HG03097 (cell line): ENCODE data around the gene TANC1.

Experiments used
- ATAC-seq: cut with Tn5 transposase; IDR thresholded peaks from one replicate; pipeline ENCODE4 v1.9.1; 2021; ENCODE audit not compliant: unreplicated experiment, low FRiP score

Gene TANC1

DNA sequence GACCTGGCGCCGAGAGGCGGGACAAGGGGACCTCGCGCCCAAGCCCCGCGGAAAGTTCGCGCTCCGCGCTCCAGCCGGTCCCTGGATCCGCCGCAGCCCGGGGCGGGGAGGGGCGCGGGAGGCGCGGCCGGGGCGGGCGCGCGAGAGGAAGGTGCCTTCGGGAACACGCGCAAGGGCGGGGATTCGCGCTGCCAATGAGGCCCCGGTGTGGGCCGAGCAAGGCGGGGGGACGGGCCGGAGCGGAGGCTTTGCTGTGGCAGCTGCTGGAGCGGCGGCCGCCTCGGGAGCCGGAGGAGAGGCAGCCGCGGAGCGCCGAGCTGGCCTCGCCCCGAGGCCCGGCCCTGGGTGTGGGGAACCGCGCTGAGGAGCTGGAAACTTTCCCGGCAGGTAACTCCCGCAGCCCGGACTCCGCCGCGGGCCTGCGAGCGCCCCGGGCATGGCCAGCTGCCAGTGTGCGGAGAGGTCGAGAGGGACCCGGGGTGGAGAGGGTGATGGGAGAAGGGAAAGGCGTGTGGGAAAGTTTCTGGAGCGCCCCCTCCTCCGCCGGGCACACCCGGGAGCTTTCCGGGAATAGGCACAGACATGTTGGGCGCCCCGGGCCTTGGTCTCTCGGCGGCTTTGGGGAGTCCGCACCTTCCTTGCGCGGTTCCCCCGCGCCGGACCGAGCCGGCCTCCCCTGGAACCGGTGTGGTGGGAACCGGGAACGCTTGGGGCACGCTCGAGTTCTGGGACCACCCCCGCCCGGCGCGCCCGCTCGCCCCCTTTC lies at the start of gene TANC1:
Gene TANC1, plus strand, starts transcription at position 245 of the 766 bp plus-strand sequence. CDS start 97,271 bp downstream, outside the sequence.
- peak; percentile 89 for ATAC-seq

GRCh38 chr2:158921599-158922408 lies 46.6 kb upstream of the TANC1 start:
- no peak for ATAC-seq

- no peak for ATAC-seq
Observed at GRCh38 chr2:158922601-158923000, 45.8 kb upstream of the TANC1 start.

GRCh38 chr2:158923180-158923594 lies 45.3 kb upstream of the TANC1 start:
- ATAC-seq = no peak

DNA sequence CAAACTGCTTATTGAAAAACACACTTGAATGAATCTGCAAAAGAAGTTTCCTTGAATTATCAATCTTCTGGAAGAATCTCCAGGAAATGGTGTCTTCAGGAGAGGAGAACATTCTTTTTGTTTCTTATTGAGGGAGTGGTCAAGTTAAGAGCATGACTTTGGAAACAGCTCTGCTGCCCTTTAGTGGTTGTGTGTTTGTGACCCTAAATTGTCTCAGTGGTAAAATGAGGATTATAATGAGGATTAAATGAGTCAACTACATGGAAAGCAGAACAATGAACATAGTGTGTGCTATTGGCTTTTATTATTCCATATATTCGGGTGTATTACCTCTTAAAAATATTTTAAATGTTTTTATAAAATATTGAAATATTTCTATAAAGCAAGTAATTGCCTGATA lies 44.8 kb upstream of the TANC1 start:
- ATAC-seq = no peak

GRCh38 chr2:158926478-158926948 lies 41.9 kb upstream of the TANC1 start:
- no peak for ATAC-seq

- no peak for ATAC-seq
Observed at GRCh38 chr2:158928515-158928914, 39.9 kb upstream of the TANC1 start.

DNA sequence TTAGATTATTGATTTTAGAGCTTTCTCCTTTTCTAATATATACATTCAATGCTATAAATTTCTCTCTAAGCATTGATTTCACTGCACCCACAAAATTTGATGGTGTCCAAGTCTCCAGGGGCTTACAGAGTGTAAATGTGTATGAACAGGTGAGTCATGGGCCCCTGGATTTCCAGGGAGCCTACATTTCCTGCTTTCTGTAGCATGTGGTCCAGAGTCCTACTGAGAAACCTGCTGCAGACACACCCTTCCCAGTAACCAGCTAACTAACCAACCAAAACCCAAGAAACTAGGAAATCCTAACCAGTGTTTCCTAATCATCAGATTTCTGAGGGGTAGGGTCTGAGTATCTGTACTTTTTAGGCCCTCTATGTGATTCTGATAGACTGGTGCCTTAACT lies 39.5 kb upstream of the TANC1 start:
- no peak for ATAC-seq

DNA sequence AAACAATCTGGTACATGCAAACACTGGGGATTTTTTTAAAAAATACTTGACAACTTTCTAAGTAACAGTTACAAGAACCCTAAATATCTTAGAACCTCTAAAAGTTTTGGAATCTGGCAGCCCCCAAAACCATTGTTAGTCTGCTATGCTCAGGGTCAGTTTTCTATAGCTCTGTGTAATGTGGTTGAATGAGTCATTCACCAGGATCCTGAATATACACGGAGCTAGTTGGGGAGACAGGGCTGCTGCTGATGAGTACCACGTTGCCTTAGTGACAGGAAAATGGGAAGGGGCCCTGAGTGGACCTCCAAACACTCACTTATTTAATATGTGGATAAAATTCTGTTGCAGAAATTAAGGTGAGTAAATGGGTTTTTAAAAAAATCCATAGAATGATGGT lies 36.9 kb upstream of the TANC1 start:
- no peak for ATAC-seq

DNA sequence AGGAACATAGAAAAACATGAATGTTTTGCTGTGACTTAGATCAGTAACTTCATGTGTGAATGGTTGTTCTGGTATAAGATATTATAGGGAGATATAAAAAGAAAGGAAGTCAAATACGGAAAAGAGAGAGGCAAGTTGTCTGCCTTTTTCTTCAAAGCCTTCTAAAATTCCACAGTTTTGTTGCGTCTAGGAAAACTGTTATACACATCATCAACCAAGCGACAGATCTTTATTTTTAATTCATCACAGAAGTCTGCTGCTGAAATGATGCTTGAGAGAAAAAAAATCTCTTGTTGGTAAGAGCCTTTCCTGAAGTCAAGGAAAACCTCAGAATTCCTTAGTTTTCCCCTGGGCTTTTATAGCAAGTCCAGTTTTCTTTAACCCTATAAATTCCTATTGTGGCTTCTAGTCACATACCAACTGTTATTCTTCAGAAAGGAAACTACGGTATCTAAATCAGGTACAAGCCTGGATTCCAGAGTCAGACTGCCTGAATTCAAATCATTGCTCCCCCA lies 36.3 kb upstream of the TANC1 start:
- no peak for ATAC-seq

DNA sequence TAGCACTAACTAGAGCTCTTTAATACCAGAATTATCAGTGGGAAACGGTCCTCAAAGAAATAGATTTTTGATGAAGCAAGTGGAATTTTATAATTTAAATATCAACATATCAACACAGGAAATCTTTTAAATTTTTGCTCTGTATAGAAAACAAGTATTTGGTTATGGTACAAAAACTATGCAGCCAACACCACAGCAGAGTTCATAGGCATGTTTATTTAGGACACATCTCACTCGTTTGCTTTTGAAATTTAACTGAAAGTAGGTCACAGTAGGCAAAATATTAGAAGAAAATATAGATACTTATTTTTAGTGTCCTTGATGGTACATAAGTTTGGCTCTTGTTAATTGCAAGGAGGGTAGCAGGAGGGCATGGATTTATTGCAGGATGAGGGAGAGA lies 34.3 kb upstream of the TANC1 start:
- ATAC-seq = no peak

DNA sequence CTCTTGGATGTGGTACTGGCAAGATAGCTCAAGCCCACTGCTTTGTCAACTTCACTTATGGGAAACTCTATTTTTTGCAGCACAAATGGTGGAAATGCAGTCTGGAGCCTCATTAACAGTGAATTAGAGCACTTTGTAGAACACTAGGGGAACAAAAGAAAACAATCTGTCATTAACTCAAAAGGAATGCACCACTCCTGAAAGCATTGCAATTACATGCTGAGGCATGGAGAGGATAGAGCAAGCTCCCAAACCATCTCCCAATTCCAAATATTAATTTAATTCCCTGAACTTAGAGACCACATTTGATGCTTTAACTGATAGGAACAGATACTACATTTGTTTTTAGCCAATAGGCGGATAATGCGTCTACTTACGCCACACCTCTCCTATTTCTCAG lies 32.8 kb upstream of the TANC1 start:
- ATAC-seq = no peak

- no peak for ATAC-seq
Observed at GRCh38 chr2:158936978-158937377, 31.5 kb upstream of the TANC1 start.

DNA sequence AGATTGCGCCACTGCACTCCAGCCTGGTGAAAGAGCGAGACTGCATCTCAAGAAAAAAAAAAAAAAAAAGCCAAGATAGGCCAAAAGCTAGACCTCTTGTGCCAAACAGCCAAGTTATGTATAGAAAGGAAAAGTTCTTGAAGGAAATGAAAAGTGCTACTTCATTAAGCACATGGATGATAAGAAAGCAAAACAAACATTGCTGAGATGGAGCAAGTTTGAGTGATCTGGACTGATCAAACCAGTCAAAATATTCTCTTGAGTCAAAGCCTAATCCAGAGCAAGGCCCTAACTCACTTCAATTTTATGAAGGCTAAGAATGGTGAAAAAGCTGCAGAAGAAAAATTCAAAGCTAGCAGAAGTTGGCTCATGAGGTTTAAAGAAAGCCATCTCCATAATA lies 28.1 kb upstream of the TANC1 start:
- no peak for ATAC-seq

- no peak for ATAC-seq
Observed at GRCh38 chr2:158943973-158944372, 24.5 kb upstream of the TANC1 start.

GRCh38 chr2:158948964-158949699 lies 19.3 kb upstream of the TANC1 start:
- no peak for ATAC-seq

DNA sequence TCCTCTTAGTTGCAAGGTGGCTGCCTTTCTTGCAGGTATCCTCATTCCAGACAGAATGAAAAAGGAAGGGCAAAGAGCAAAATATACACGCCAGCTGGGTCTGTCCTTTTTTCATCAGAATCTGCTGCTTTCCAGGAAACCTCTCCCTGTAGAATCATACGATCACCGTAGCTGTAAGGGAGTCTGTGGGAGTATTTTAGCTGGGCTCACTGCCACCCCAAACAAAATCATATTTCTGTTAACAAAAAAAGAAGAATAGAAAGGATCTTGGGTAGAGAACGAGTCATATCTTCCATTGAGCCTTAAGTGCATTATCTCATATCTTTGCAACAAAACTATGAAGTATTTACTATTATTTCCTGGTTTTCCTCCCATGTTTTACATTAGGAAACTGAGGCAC lies 15.0 kb upstream of the TANC1 start:
- no peak for ATAC-seq

DNA sequence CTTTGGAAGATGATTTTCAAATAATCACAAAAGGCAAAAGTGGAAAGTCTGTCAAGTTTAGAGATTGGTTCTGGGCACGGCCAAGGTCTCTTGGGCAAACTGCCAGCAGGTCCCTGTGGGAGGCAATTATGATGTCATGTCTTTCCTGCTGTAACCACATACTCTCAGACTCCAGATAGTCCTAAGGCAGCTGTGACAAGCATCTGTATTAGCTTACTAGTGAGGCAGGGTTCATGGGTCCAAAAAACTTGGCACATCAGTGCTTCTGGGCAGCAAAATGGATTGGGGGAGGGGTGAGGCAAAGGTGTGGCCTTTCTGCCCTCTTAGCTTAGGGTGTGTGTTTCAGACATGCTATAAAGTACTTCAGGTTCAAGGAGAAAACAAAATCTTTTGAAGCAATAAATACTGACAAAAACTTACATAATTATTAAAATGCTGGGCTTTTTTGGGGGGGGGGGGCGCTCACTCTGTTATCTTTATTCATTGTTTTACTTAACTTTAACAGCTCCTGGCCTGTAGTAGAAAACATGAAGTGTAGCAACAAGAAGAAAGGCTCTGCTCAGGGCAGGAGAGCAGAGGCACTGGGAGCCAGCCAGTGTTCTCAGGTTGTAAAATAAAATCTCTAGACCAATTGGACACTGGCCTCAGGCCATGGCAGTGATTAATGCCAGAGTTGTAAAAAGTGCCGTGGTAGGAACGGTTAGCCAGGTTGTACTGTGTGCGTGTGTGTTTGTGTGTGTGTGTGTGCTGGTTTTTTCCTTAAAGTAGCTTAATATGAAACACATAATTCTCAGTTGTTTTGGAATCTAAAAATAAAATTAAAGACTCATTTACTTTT lies 14.3 kb upstream of the TANC1 start:
- ATAC-seq = no peak

DNA sequence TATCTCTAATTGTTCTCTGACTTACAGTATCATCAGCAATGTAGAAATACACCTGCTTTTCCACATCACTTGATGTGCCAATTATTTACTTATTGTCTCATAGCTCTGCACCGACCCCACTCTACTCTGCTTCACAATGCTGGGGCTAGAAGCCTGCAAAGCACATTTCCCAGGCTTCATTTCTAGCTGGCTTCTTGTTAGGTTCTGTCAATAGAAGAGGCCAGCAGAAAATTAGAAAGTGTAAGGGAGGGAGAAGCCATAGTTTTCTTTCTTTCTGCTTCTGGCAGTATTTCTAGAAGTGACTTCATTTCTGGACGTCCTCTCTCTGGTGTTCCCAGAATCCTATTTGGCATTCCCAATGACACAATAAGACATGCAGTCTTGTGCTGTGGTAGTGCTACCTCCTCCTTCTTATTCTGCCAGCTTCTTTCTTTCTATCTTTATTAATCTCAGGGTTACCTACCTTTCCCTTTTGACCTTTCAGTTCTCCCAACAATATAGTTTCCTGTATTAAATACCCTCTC lies 12.5 kb upstream of the TANC1 start:
- no peak for ATAC-seq

GRCh38 chr2:158958365-158958764 lies 10.1 kb upstream of the TANC1 start:
- no peak for ATAC-seq
